Stimulated activated CD8-positive, alpha-beta memory T cell treated with anti-CD3 and anti-CD28 coated beads, Interleukin-7, amount 100 ng/mL, for 24 hours (primary cell): ENCODE results near the gene TP53BP2.
"Not testable (repeated sequence)": the region's sequence is repeated elsewhere in the genome, so short reads cannot be mapped to it uniquely, and the experiment has no call there.

Experiments
- DNase-seq: peaks from one replicate; pipeline ENCODE4 v3.0.0-alpha.2; 2020; ENCODE audit warnings: low read depth

The TP53BP2 gene

DNA sequence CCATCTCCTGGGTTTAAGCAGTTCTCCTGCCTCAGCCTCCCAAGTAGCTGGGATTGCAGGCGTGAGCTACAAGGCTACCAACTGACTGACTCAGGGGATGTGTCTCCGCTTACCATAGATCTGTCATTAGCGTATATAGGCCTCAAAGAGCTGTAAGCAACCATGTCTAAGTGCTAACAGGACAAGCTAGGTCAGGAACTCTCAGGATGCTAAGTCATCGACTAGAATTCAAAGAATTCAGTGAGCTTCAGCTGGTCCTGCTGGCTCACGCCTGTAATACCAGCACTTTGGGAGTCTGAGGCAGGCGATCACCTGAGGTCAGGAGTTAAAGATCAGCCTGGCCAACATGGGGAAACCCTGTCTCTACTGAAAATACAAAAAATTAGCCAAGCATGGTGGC, 103.9 kb downstream of the TP53BP2 start:
- DNase-seq, result no peak

DNA sequence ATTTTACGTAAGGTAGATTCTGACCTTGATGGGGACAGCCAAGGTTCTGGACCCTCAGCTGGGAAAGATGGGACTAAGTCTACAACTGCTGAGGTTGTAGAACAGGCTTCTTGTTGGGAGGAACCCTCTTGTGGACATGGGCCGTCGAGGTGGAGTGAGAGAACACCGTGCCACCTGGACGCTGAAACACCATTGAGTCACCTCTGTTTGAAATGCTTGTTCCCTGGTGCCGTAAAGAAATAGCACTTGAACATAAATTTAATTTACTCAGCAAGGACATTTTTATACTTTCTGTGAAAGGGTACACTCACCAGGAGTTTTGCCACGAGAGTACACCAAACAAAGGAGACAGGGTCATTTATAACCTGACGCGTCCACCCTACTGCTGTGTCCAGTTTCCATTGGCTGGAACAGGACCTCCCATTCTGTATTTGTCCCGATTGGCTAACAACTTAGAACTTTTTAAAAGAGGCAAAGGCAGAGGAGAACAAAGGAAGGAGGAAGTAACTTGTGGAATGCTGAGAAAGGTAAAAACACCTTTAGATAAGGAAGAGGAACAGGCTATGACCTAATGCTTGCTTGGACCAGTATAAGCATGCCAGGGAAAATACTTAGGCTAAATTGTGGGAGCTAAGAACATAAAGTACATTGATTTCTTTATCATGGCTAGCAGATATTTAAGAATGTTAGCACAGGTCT, 105.6 kb downstream of the TP53BP2 start:
- not testable (repeated sequence) for DNase-seq

DNA sequence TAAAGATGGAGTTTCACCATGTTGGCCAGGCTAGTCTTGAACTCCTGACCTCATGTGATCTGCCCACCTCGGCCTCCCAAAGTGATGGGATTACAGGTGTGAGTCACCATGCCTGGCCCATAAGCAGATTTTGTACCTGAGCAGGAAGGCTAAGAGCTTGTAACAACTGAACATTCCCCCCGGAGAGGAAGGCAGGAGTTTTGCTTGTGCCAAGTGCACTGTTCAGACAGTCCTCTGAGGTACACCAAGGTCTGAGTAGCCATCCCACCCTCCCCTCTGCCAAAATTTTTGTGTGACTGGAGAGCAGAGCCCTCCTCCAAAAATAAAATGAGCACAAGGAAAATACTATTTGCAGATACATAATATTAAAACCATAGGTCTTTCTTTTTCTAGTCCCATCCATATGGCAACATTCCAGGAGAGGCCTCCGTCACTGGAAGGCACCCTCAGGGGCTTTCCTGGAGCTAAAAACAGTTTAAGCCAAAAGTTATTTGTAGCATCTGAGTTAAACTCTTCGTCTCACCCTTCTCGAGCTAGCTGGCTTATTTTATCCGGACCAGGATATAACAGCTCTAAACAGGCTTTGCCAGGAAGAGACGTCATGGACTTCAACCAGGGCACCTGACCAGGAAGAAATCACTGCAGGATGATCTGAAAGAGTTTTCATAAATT, 106.2 kb downstream of the TP53BP2 start:
- DNase-seq, result no peak

DNA sequence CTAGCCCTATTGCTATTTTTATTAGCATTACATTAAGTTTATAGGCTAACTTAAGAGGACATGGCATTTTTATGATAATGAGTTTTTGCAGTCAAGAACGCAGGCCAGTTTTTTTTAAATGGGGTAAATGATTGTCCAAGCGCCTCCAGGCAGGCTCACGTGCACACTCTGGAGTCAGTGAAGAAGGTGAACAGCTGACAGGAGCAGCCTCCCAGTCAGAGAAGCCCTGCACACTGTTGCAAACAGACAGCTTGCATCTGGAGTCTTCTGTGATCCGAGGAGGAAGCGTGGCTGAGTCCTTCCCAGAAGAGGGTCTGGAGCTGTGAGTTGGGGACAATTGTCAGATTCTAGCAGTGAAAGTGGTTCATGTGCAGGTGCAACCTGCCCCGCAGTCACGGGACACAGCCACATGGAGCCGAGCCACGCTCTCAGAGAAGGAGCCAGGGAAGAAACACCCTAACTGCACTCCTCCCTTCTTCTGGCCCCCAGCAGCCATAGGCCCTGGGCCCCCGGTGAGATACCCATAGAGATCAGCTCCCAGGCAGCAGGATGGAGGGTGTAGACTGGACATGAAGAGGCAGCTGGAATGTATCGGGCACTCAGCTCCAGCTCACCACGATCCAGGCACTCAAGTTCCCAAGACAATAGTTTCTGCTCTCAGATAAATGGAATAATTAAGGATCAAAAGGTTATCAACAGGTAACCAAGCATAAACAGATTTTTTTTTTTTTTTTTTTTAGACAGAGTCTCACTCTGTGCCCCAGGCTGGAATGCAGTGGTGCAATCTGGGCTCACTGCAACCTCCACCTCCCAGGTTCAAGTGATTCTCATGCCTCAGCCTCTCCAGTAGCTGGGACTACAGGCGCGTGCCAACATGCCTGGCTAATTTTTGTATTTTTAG, 107.0 kb downstream of the TP53BP2 start:
- DNase-seq, result no peak

DNA sequence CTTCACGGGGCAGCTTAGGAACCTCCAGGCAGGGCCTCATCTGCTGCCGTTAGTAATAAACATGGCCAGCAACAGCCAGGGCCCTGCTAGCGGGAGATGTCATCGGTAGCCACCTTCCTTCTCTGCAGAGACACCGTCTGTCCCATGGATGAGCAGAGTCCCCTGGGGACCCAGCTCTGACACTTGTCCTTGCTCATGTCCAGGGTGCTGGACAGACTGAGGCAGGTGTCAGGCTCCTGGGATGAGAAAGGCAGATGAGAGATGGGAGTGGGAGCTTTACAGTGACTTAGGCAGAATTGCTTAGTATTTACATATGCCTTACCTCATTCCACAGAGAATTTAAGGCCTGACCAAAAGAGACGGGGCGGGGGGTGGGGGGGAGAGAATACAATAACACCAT, 108.4 kb downstream of the TP53BP2 start:
- DNase-seq, result no peak

DNA sequence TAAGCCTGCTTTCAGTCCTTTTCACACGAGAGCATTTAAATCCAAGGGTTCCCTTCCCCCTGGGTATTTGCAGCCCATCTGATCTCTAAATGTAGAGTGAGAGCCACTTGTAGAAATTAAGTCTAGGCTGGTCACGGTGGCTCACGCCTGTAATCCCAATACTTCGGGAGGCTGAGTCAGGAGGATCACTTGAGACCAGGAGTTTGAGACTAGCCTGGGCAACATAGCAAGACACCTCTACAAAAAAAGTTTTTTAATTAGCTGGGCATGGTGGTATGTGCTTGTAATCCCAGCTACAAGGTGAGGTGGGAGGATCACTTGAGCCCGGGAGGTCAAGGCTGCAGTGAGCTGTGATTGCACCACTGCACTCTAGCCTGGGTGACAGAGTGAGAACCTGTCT, 109.1 kb downstream of the TP53BP2 start:
- DNase-seq, result not testable (repeated sequence)

DNA sequence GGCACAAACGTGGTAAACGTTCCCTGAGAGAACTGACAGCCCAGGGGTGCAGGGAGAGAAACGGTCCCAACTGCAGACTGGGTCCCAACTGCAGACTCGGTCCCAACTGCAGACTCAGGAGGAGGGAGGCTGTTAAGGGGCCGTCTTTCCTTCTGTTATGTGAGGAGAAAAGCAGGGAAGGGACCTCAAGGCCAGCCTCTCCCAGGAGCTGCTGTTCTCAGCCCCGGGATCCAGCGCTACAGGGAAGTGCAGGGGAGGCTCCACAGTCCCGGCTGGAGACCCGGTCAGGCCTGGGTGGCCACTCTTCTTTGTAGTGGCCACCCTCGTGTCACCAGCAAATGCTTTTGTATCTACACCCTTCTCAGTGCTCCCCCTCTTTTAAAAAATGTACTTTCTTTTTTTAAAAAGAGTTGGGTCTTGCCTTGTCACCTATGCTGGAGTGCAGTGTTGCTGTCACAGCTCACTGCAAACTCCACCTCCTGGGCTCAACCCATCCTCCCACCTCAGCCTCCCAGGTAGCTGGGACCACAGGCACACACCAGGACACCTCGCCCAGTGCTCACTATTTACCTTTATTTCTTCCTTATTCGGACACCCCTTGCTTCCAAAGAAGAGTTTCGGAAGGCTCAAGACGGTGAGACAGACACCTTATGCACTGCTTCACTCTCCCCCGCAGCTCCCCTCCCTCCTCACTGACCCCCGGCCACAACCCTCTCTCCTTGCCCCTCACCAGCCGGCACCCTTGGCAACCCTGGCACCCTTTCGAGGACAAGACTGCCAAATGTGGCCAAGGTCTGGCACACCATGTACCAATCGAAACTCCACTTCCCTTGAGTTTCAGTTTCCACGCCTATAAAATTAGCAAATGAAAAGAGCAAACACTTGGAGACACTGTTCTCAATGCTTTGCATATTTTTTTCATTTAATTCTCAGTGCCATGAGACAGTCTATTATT, 111.6 kb downstream of the TP53BP2 start:
- DNase-seq, result no peak

DNA sequence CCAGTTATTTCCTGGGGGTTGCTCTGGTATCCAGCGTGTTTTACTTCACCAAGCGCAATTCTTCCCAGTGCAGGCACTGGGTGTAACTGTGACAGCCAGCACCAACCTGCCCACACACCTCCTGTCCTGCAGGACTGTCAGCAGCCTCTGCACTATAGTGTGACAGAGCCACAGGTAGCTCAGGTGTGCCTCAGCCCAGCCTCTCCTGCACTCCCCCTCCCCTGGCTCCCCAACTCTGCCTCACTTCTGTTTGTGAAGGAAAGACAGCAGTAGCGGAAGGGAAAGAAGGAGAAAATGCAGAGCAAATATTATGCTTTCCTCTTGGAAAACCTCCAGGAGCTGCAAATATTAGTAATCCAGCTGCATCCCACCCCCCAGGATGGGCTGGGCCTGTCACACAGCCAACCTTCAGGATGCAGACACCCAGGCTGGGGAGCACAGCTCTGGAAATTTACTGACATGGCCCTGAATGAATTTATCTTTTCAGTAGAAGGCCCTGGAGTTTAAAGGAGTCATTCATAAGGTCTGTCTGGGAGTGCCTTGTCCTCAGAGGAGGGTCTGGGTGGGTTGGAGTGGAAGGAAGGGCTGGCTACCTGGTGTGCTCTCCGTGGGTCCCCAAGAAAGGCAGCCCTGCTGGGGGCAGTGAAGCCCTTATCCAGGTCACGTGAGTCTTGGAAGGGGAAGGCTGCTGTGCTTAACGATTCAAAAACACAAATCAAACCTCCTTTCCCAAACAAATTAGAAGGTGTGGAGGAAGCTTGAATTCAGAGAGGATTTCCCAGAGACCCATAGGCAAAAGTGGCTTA, 112.6 kb downstream of the TP53BP2 start:
- no peak for DNase-seq

DNA sequence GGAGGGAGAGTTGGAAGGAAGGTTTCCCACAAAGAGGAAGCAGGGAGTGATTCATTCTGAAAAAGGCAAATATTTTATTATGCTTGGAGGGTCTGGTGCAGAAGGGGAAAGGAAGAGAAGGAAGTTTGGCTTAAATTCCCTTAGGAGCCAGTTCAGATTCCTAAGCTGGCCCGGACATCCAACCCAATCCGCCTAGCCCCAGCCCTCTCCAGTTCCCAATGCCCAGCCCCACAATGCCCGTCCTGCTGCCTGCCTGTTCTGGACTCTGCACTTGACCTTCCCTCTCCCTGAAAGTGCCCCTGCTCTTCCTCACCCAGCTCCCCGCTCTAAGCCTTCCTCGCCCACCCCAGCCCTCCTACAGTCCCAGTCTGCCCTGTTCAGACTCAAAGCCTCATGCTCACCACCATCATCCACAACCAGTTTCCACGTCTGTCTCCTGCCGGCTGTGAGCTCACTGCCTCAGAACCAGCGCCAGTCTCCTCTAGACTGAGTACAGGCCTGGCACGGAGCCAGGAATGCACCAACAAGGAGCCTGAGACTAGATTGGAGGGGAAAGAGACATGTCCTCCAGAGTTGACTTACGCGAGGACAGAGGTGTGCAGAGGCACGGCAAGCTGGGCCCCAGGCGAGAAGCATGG, 114.5 kb downstream of the TP53BP2 start:
- DNase-seq, result no peak

DNA sequence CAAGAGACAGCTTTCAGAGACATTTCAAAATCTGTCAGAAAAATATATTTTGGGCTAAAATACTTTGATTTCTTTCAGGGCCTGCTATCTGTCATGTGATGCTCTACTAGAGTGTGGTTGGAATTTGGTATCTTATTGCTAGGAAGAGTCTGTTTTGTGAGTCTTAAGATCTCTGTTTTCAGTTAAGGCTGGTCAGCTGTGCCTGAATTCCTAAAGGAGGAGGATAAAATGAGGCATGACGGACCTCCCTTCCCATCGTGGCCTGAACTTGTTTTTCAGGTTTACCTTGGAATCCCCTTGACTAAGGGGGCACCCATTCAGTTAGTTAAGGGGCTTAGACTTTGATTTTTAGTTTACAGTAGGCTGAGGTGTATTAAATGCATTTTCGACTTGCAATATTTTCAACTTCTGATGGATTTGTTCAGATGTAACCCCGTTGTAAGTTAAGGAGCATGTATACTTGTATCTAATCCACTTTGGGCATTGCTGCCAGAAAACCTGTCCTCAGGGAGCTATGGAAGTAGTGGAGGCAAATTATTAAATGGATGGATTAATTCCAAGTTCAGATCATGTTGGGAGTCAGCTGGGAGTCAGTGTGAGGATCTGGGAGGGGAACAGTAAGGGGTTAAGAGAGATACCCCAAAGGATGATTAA, 115.1 kb downstream of the TP53BP2 start:
- DNase-seq, result no peak

DNA sequence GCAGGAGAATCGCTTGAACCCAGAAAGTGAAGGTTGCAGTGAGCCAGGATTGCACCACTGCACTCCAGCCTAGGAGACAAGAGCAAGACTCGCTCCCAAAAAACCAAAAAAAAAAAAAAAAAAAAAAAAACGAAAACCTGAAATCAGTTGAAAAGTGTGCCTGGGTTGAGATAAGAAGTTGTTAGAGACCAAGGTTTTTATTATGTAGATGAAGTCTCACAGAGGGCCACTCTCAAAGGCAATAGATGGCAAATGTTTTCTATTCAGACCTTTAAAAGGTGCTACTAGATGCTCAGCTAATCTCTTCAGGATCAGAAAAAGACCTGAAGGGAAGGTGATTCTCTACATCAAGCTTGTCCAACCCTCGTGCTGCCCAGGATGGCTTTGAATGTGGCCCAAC, 115.8 kb downstream of the TP53BP2 start:
- no peak for DNase-seq
